Measurements from ENCODE around the gene SLC24A2. TPM values are rescaled to one million over a fixed set of nuclear protein-coding genes. Genes with fewer than 3 reads are reported as not detected.

Gene SLC24A2
- total RNA-seq, 1 donor from 2014 or later: not detected

GRCh38 chr9:19768798-19769197 lies 20.0 kb downstream of the SLC24A2 start:
- TF ChIP-seq, protein P1, sequence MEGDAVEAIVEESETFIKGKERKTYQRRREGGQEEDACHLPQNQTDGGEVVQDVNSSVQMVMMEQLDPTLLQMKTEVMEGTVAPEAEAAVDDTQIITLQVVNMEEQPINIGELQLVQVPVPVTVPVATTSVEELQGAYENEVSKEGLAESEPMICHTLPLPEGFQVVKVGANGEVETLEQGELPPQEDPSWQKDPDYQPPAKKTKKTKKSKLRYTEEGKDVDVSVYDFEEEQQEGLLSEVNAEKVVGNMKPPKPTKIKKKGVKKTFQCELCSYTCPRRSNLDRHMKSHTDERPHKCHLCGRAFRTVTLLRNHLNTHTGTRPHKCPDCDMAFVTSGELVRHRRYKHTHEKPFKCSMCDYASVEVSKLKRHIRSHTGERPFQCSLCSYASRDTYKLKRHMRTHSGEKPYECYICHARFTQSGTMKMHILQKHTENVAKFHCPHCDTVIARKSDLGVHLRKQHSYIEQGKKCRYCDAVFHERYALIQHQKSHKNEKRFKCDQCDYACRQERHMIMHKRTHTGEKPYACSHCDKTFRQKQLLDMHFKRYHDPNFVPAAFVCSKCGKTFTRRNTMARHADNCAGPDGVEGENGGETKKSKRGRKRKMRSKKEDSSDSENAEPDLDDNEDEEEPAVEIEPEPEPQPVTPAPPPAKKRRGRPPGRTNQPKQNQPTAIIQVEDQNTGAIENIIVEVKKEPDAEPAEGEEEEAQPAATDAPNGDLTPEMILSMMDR (conservative IDR thresholded peaks at IDR 0.05; ENCODE audit: low read depth, low read length): no peak
- no peak for DNase-seq (ENCODE audit: low read depth)
- H3K4me3 ChIP-seq (ENCODE audit: low read depth, low read length): no peak overlapping the region

GRCh38 chr9:19759066-19759465 lies 29.8 kb downstream of the SLC24A2 start:
- TF ChIP-seq, protein P1 (conservative IDR thresholded peaks at IDR 0.05; ENCODE audit: low read depth, low read length): no peak
- no peak for DNase-seq (ENCODE audit: low read depth)
- H3K4me3 ChIP-seq (ENCODE audit: low read depth, low read length): no peak overlapping the region

GRCh38 chr9:19757745-19758144 lies 31.1 kb downstream of the SLC24A2 start:
- no peak for DNase-seq (ENCODE audit: low read depth)
- TF ChIP-seq, protein P1 (conservative IDR thresholded peaks at IDR 0.05; ENCODE audit: low read depth, low read length): no peak
- no peak overlapping the region for H3K4me3 ChIP-seq (ENCODE audit: low read depth, low read length)

- DNase-seq (ENCODE audit: low read depth): no peak
- no peak overlapping the region for H3K4me3 ChIP-seq (ENCODE audit: low read depth, low read length)
- TF ChIP-seq, protein P1 (conservative IDR thresholded peaks at IDR 0.05; ENCODE audit: low read depth, low read length): no peak
Observed at GRCh38 chr9:19754921-19755320, 33.9 kb downstream of the SLC24A2 start.

DNA sequence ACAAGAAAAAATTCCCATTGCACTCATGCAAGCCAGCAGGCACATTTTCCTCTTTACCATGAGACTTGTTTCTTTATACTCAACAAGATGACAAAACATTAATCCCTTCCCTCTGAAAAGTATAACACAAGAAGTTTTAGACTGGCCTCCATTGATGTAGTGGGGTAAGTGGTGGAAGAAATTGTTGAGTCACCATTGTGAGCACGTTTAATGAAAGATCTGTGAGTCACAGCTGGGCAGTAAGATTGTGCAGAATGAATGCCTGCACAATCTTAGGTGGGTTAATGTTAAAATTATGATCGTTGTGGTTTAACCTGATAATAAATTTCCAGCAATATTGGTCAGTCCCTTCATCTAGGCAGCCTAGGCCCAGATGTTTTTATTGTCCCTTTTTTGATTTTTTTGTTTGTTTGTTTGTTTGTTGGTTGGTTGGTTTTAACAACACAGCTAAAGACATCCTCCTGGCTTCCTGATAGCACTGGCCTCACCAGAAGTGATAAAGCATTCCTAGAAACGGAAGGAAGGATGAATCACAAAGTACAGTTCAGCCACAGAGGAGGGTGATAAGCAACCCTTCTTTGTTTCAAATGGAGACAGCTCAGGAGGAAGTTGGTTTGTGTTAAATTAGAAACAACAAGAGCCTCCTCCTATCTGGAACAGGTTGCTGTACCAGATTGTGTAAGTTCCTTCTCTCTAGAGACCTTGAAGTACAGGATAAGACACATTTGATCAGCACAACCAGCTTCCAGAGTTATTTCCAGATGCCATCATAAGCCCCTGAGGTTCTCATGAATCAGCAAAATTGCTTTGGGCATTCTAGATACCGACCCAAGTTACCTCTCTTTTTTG lies 40.3 kb downstream of the SLC24A2 start:
- no peak for DNase-seq (ENCODE audit: low read depth)
- TF ChIP-seq, protein P1 (conservative IDR thresholded peaks at IDR 0.05; ENCODE audit: low read depth, low read length): no peak
- H3K4me3 ChIP-seq (ENCODE audit: low read depth, low read length): no peak overlapping the region

GRCh38 chr9:19746223-19746622 lies 42.6 kb downstream of the SLC24A2 start:
- no peak overlapping the region for H3K4me3 ChIP-seq (ENCODE audit: low read depth, low read length)
- TF ChIP-seq, protein P1 (conservative IDR thresholded peaks at IDR 0.05; ENCODE audit: low read depth, low read length): no peak
- DNase-seq (ENCODE audit: low read depth): no peak

DNA sequence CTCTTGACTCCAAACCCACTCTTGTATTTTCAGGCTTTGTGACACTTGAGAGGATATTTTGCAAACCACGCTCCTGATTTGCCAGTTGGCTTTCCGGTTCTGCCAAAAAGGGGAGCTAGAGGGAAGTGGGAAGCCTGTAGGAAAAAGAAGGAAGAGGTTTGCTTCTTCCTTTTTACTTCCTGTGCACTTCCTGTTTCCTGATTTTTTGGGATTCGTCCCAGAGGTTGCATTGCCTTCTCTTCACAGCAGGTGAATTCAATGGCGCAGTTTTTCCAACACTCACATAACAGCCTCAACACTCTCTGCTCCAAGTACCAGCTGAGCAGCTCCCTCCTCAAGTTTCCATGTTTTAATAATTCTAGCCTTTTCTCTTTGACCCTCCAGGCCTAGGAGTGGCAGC lies 47.7 kb downstream of the SLC24A2 start:
- DNase-seq (ENCODE audit: low read depth): no peak
- no peak overlapping the region for H3K4me3 ChIP-seq (ENCODE audit: low read depth, low read length)
- TF ChIP-seq, protein P1 (conservative IDR thresholded peaks at IDR 0.05; ENCODE audit: low read depth, low read length): no peak

Measured in epithelial cell of proximal tubule (primary cell).